A549 (cell line): ENCODE data around the gene GRIP1. TPM values are rescaled to one million over a fixed set of nuclear protein-coding genes. Genes with fewer than 3 reads are reported as not detected.
A peak's percentile ranks its signal among the peaks of the same experiment; 100 is the strongest.

Experiments used
- ATAC-seq, 2 experiments: fragments of 200-7000 bp in 1 of 2; fragments of >200 bp in 1 of 2; cut with Nextera tagmentation in 1 of 2; cut with Tn5 transposase in 1 of 2; 3 replicates each; pipeline versions ENCODE4 v1.8.0 to v1.9.1; 2018 to 2020; ENCODE audit warnings: mild to moderate bottlenecking in 1 of 2, moderate library complexity in 1 of 2
- CTCF ChIA-PET: fragments of 300-600 bp; sonication (Branson Sonifier 250); formaldehyde crosslinking; extraction: SDS; loops from one replicate; lab custom pipeline; 2021; ENCODE audit warnings: antibody characterized with exemption, inconsistent platforms; lab: Yijun Ruan, JAX
- POLR2A ChIA-PET: fragments of 350-600 bp; formaldehyde crosslinking; extraction: SDS; loops from one replicate; lab custom pipeline; 2021; ENCODE audit warnings: antibody characterized with exemption, inconsistent platforms; lab: Yijun Ruan, JAX
- DNase-seq, 2 experiments: peaks; one replicate each; pipeline versions ENCODE4 v3.0.0 to v3.0.0-alpha.2; 2011 to 2016; ENCODE audit warnings: low read depth in 1 of 2, low spot score in 1 of 2
- FAIRE-seq: peaks from 2 replicates; lab custom pipeline; 2011; peaks lifted over from hg19 to GRCh38; lab: Jason Lieb, UNC
- H3K27ac ChIP-seq, 2 experiments: fragments of >200 bp; sonication (Bioruptor Twin); formaldehyde crosslinking; 3 replicates each; pipeline ENCODE4 v1.5.1; 2016 to 2017
- H3K4me1 ChIP-seq: fragments of >200 bp; sonication (Bioruptor Twin); formaldehyde crosslinking; 3 replicates; pipeline ENCODE4 v1.6.1; 2016
- H3K4me2 ChIP-seq: fragments of >200 bp; sonication (Bioruptor Twin); formaldehyde crosslinking; 3 replicates; pipeline ENCODE4 v1.6.1; 2016
- H3K4me3 ChIP-seq: fragments of >200 bp; sonication (Bioruptor Twin); formaldehyde crosslinking; 3 replicates; pipeline ENCODE4 v1.5.1; 2016
- H3K9me3 ChIP-seq: fragments of >200 bp; sonication (Bioruptor Twin); formaldehyde crosslinking; 3 replicates; pipeline ENCODE4 v1.6.1; 2016
- CBX8 ChIP-seq: fragments of 200-600 bp; sonication (generic); IDR thresholded peaks from 2 replicates; pipeline ENCODE4 v1.6.1; 2016
- CHD4 ChIP-seq: fragments of 200-600 bp; sonication (generic); IDR thresholded peaks from 2 replicates; pipeline ENCODE4 v1.6.1; 2016; ENCODE audit warnings: antibody characterized with exemption, mild to moderate bottlenecking, borderline replicate concordance
- CTCF ChIP-seq: fragments of >200 bp; sonication (Bioruptor Twin); formaldehyde crosslinking; IDR thresholded peaks from 3 replicates; pipeline ENCODE4 v1.5.1; 2016
- EHMT2 ChIP-seq: fragments of 200-600 bp; sonication (generic); IDR thresholded peaks from 2 replicates; pipeline ENCODE4 v1.6.1; 2016; ENCODE audit warnings: antibody characterized with exemption, low read depth, mild to moderate bottlenecking, moderate library complexity
- ELK1 ChIP-seq: fragments of 150-350 bp; IDR thresholded peaks from 2 replicates; pipeline ENCODE4 v1.6.1; 2014; ENCODE audit warnings: low read depth, mild to moderate bottlenecking, low read length
- EP300 ChIP-seq, 2 experiments: fragments of >200 bp; sonication (Bioruptor Twin); formaldehyde crosslinking; IDR thresholded peaks; 2 replicates in 1 of 2; 3 replicates in 1 of 2; pipeline ENCODE4 v1.6.1; 2016 to 2017
- FOSB ChIP-seq: fragments of 250-450 bp; sonication (Bioruptor Pico); IDR thresholded peaks from 2 replicates; pipeline ENCODE4 v1.5.0; 2020; ENCODE audit warnings: mild to moderate bottlenecking, moderate library complexity
- FOSL2 ChIP-seq, 2 experiments: fragments of 450-650 bp in 1 of 2; fragments of >200 bp in 1 of 2; sonication (Bioruptor Twin) in 1 of 2; formaldehyde crosslinking; IDR thresholded peaks; 2 replicates each; pipeline versions ENCODE4 v1.5.0 to v1.6.1; 2016 to 2020; ENCODE audit warnings: mild to moderate bottlenecking in 1 of 2, moderate library complexity in 1 of 2
- FOXS1 ChIP-seq: fragments of 250-450 bp; sonication (Bioruptor Pico); IDR thresholded peaks from 2 replicates; pipeline ENCODE4 v1.5.0; 2020; ENCODE audit warnings: mild to moderate bottlenecking, moderate library complexity
- HES2 ChIP-seq: fragments of >200 bp; sonication (Bioruptor Twin); formaldehyde crosslinking; IDR thresholded peaks from 2 replicates; pipeline ENCODE4 v1.6.1; 2016
- HEYL ChIP-seq: fragments of 250-450 bp; sonication (Bioruptor Pico); IDR thresholded peaks from 2 replicates; pipeline ENCODE4 v1.8.0; 2021; ENCODE audit warnings: mild to moderate bottlenecking, moderate library complexity
- HOXB13 ChIP-seq: fragments of 250-450 bp; sonication (Bioruptor Pico); IDR thresholded peaks from 2 replicates; pipeline ENCODE4 v1.5.0; 2020; ENCODE audit warnings: low read depth, mild to moderate bottlenecking, moderate library complexity
- HOXB5 ChIP-seq: fragments of 250-450 bp; sonication (Bioruptor Pico); IDR thresholded peaks from 2 replicates; pipeline ENCODE4 v1.5.0; 2020; ENCODE audit warnings: mild to moderate bottlenecking, moderate library complexity
- JUNB ChIP-seq: fragments of >200 bp; sonication (Bioruptor Twin); formaldehyde crosslinking; IDR thresholded peaks from 2 replicates; pipeline ENCODE4 v1.6.1; 2016
- KDM1A ChIP-seq: fragments of 200-600 bp; sonication (generic); IDR thresholded peaks from 2 replicates; pipeline ENCODE4 v1.6.1; 2016; ENCODE audit warnings: low read depth, mild to moderate bottlenecking
- MAX ChIP-seq: IDR thresholded peaks from 2 replicates; pipeline ENCODE4 v1.6.1; 2012
- MAZ ChIP-seq: fragments of 150-350 bp; IDR thresholded peaks from 2 replicates; pipeline ENCODE4 v1.6.1; 2014; ENCODE audit warnings: antibody characterized with exemption, low read depth, low read length, borderline replicate concordance
- MYC ChIP-seq: IDR thresholded peaks from 2 replicates; pipeline ENCODE4 v1.6.1; 2012; ENCODE audit warnings: mild to moderate bottlenecking, inconsistent platforms, low read length, improper control_type of control experiment, borderline replicate concordance
- NPAS2 ChIP-seq: fragments of 250-450 bp; sonication (Bioruptor Pico); IDR thresholded peaks from 2 replicates; pipeline ENCODE4 v1.8.0; 2022; ENCODE audit warnings: mild to moderate bottlenecking, moderate library complexity, borderline replicate concordance
- NR3C1 ChIP-seq: fragments of >200 bp; sonication (Bioruptor Twin); formaldehyde crosslinking; IDR thresholded peaks from 3 replicates; pipeline ENCODE4 v1.6.1; 2017
- PHF8 ChIP-seq: fragments of 200-600 bp; sonication (generic); IDR thresholded peaks from 2 replicates; pipeline ENCODE4 v1.6.1; 2016; ENCODE audit warnings: low read depth, mild to moderate bottlenecking, antibody characterized with exemption, moderate library complexity, borderline replicate concordance
- POLR2AphosphoS2 ChIP-seq: conservative IDR thresholded peaks from 2 replicates; pipeline ENCODE4 v1.6.1; 2012; ENCODE audit warnings: low read length, improper control_type of control experiment, inconsistent platforms
- RAD21 ChIP-seq, 2 experiments: fragments of >200 bp in 1 of 2; sonication (Bioruptor Twin) in 1 of 2; formaldehyde crosslinking in 1 of 2; IDR thresholded peaks in 1 of 2; conservative IDR thresholded peaks in 1 of 2; 2 replicates in 1 of 2; 3 replicates in 1 of 2; pipeline ENCODE4 v1.6.1; 2012 to 2018; ENCODE audit warnings: inconsistent platforms in 1 of 2
- RARB ChIP-seq: fragments of 250-450 bp; sonication (Bioruptor Pico); IDR thresholded peaks from 2 replicates; pipeline ENCODE4 v1.8.0; 2021; ENCODE audit warnings: mild to moderate bottlenecking, moderate library complexity
- SREBF2 ChIP-seq: fragments of 450-650 bp; IDR thresholded peaks from 2 replicates; pipeline ENCODE4 v1.6.1; 2014; ENCODE audit warnings: mild to moderate bottlenecking, moderate library complexity
- TP53 ChIP-seq: fragments of 250-450 bp; sonication (Bioruptor Pico); IDR thresholded peaks from 2 replicates; pipeline ENCODE4 v1.5.0; 2021; ENCODE audit warnings: mild to moderate bottlenecking, moderate library complexity
- ZC3H11A ChIP-seq: fragments of 450-650 bp; IDR thresholded peaks from 2 replicates; pipeline ENCODE4 v1.6.1; 2014; ENCODE audit warnings: antibody characterized with exemption, mild to moderate bottlenecking
- WGBS: methylation state at CpG from one replicate; pipeline ENCODE4 v1.1.6; 2017; ENCODE audit errors: missing lambda C conversion rate; 5-methylcytosine and 5-hydroxymethylcytosine counted together
- polyA plus RNA-seq, 4 experiments: library from polyadenylated mRNA; depleted of rRNA in 3 of 4; stranded (reverse); fragments of >200 nt; fragmentation: RNase III in 1 of 4; extraction: RNeasy Plus Mini Kit Qiagen cat#74134 plus additional on column Dnase treatment in 1 of 4; gene quantifications; 2 replicates in 3 of 4; 3 replicates in 1 of 4; pipeline ENCODE4 v1.2.3, GENCODE V29; 2011 to 2017

GRIP1 gene
- polyA plus RNA-seq, 2 of the 4 experiments (the other 2 are of a cell fraction) = 4.6 to 5.8 TPM

GRCh38 chr12:66648033-66648735 is 30.7 kb downstream of the GRIP1 start:
- ATAC-seq = no peak
- CTCF ChIA-PET = interaction anchor here (0.9 kb wide), 1 partner anchor 25 kb away, joined by 3 read pairs; no protein-coding TSS in a partner anchor
- H3K27ac ChIP-seq = 0 out of 6 replicates have a peak overlapping the region, but pooled peaks of 1 of the 2 experiments have one; percentile 6
- no peak for FAIRE-seq
- no peak for DNase-seq
- TF ChIP-seq JUNB = no peak
- no peak for TF ChIP-seq RAD21 (conservative IDR thresholded peaks at IDR 0.05 in 1 of 2, IDR thresholded peaks at IDR 0.05 in 1 of 2)
- TF ChIP-seq MYC = no peak
- TF ChIP-seq MAZ = no peak
- no peak for TF ChIP-seq EHMT2
- no peak for TF ChIP-seq PHF8
- no peak for TF ChIP-seq NR3C1
- no peak for TF ChIP-seq HOXB13
- no peak for TF ChIP-seq CHD4
- TF ChIP-seq EP300 (IDR thresholded peaks at IDR 0.05) = no peak
- TF ChIP-seq ELK1 = no peak
- no peak for TF ChIP-seq FOXS1
- TF ChIP-seq HOXB5 (CRISPR knock-in tag) = no peak
- no peak for TF ChIP-seq TP53 (CRISPR knock-in tag)
- no peak for TF ChIP-seq ZC3H11A
- TF ChIP-seq CBX8 = no peak
- no peak for TF ChIP-seq HES2
- no peak for TF ChIP-seq SREBF2
- no peak for TF ChIP-seq CTCF
- no peak for TF ChIP-seq HEYL (CRISPR knock-in tag)
- H3K4me1 ChIP-seq = no peaks in the 10 kb centered on the region
- 61% methylated on average over 10 of the region's 10 CpGs for WGBS
- no peak overlapping the region for H3K4me3 ChIP-seq
- H3K4me2 ChIP-seq = no peak overlapping the region
- H3K9me3 ChIP-seq = no peaks in the 10 kb centered on the region
- POLR2A ChIA-PET = no interaction called here

- Histone ChIP-seq H3K27ac (peak overlapping the region in 1 of 2 experiments; percentile 3; a peak in 1 of 6 replicates), H3K4me3 (no peak overlapping the region), H3K4me1 (no peaks in the 10 kb centered on the region), H3K9me3 (no peaks in the 10 kb centered on the region), H3K4me2 (no peak overlapping the region)
- DNase-seq = no peak
- no peak for FAIRE-seq
- ChIA-PET POLR2A (no interaction called here), CTCF (interaction anchor here (0.9 kb wide), 1 partner anchor 26 kb away, joined by 3 read pairs; no protein-coding TSS in a partner anchor)
- peak; percentile 24 to 53; a peak in 2 of 6 replicates for ATAC-seq
- WGBS = 20% methylated on average over 5 of the region's 5 CpGs
- TF ChIP-seq MYC = no peak
- no peak for TF ChIP-seq CHD4
- no peak for TF ChIP-seq TP53 (CRISPR knock-in tag)
- no peak for TF ChIP-seq FOSB (CRISPR knock-in tag)
- TF ChIP-seq ELK1 = no peak
- TF ChIP-seq EP300 (IDR thresholded peaks at IDR 0.05) = no peak
- no peak for TF ChIP-seq POLR2AphosphoS2
- no peak for TF ChIP-seq ZC3H11A
- no peak for TF ChIP-seq RARB (CRISPR knock-in tag)
- TF ChIP-seq RAD21 (conservative IDR thresholded peaks at IDR 0.05 in 1 of 2, IDR thresholded peaks at IDR 0.05 in 1 of 2) = no peak
- no peak for TF ChIP-seq FOSL2 (IDR thresholded peaks at IDR 0.05)
- no peak for TF ChIP-seq FOSL2 (CRISPR knock-in tag; IDR thresholded peaks at IDR 0.05)
- no peak for TF ChIP-seq KDM1A
- no peak for TF ChIP-seq MAX
- no peak for TF ChIP-seq NPAS2 (CRISPR knock-in tag)
- no peak for TF ChIP-seq JUNB
Measured at GRCh38 chr12:66647034-66647691, 31.7 kb downstream of the GRIP1 start.
